Aorta (tissue), 5 donors: ENCODE results near the gene PIK3C3. TPM values are rescaled to one million over a fixed set of nuclear protein-coding genes. Genes with fewer than 3 reads are reported as not detected.
"Not testable (repeated sequence)": the region's sequence is repeated elsewhere in the genome, so short reads cannot be mapped to it uniquely, and the experiment has no call there.

Experiments
- ATAC-seq: fragments of 200-7000 bp; cut with Tn5 transposase; one replicate; pipeline ENCODE4 v1.9.1; 2022; ENCODE audit warnings: moderate library complexity; ENCODE audit not compliant: low FRiP score
- DNase-seq, 2 donors: peaks; one replicate each; pipeline ENCODE4 v3.0.0-alpha.2; 2020
- H3K27ac ChIP-seq, 2 donors: one replicate each; pipeline ENCODE4 v1.5.1; 2013; ENCODE audit warnings: low read length in 2 of 2, mild to moderate bottlenecking in 2 of 2, moderate library complexity in 2 of 2, control low read depth in 1 of 2, inconsistent platforms in 1 of 2, low read depth in 1 of 2
- H3K27me3 ChIP-seq, 2 donors: one replicate each; pipeline ENCODE4 v1.6.1; 2013; ENCODE audit warnings: control low read depth in 1 of 2, low read length in 1 of 2, mild to moderate bottlenecking in 1 of 2, moderate library complexity in 1 of 2; ENCODE audit not compliant: insufficient read depth in 2 of 2, control insufficient read depth in 1 of 2
- H3K36me3 ChIP-seq, 2 donors: one replicate each; pipeline ENCODE4 v1.6.1; 2013; ENCODE audit warnings: control low read depth in 1 of 2, low read length in 1 of 2, mild to moderate bottlenecking in 1 of 2; ENCODE audit not compliant: insufficient read depth in 2 of 2, control insufficient read depth in 1 of 2
- H3K4me1 ChIP-seq, 2 donors: one replicate each; pipeline ENCODE4 v1.6.1; 2013; ENCODE audit warnings: low read length in 2 of 2, control low read depth in 1 of 2, mild to moderate bottlenecking in 1 of 2, moderate library complexity in 1 of 2; ENCODE audit not compliant: insufficient read depth in 2 of 2, control insufficient read depth in 1 of 2
- H3K4me3 ChIP-seq, 2 donors: one replicate each; pipeline ENCODE4 v1.5.1; 2013; ENCODE audit warnings: low read length in 2 of 2, control low read depth in 1 of 2, mild to moderate bottlenecking in 1 of 2
- H3K9me3 ChIP-seq: one replicate; pipeline ENCODE4 v1.6.1; 2013; ENCODE audit warnings: mild to moderate bottlenecking, low read length; ENCODE audit not compliant: control insufficient read depth
- WGBS, 2 donors: extraction: QIAGEN DNeasy Blood & Tissue Kit; methylation state at CpG; one replicate each; pipeline ENCODE4 v1.1.7; 2013; 5-methylcytosine and 5-hydroxymethylcytosine counted together
- intact Hi-C, 2 donors: fragments of 100-400 bp; cut with DNase I; formaldehyde crosslinking; loops; one replicate each; pipeline versions ENCODE4 v1.14.2 to v1.15.0; 2022
- polyA plus RNA-seq, 2 donors: library from polyadenylated mRNA; stranded (reverse); fragments of 200-250 nt; gene quantifications; one replicate each; pipeline ENCODE4 v1.2.3, GENCODE V29; 2013
- total RNA-seq, 2 donors: library from RNA; stranded (reverse); fragmentation: NEBNext Ultra II Directional; extraction: Animal tissue kit (Norgen Biotek cat#: 25700); gene quantifications; one replicate each; pipeline ENCODE4 v1.2.1, GENCODE V29; 2021
- donor health status: healthy with polysubstance abuse.
- donor health status: Bipolar disorder and iron deficiency.
- donor health status: DM: no; HTN: no; CAD: no.
- donor health status: DM: no; HTN: no; CAD: no.
- donor health status: DM: yes; HTN: yes; CAD: no.

The PIK3C3 gene
- total and polyA plus RNA-seq, 4 donors, result 20.0 to 63.9 (median 49.5) TPM

DNA sequence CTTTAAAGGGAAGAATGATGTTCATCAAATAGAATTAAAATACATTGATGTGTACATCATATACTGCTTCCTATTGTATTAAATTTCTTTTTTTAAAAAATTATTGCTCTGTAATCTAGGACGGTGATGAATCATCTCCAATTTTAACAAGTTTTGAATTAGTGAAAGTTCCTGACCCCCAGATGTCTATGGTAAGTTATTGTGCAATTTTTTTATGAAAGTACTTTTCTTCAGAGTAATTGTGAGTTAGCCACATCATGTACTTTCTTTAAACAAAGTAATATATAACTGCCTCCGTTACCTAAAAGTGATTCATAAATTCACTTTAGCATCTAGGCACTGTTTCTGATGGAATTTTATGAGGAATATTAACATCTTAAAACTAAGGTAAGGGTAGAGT, 38.1 kb downstream of the PIK3C3 start:
- no peaks in the 10 kb centered on the region for H3K4me1 ChIP-seq
- H3K36me3 ChIP-seq, result peaks cover 1 to 3% of the 10 kb centered on the region in 2 donors
- DNase-seq (no peak), ATAC-seq (no peak)
- H3K27ac ChIP-seq, result no peak overlapping the region
- no peaks in the 10 kb centered on the region for H3K9me3 ChIP-seq
- 90 to 94% methylated on average over 2 of the region's 2 CpGs for WGBS, 2 donors
- intact Hi-C loops, result no loop called here
- no peaks in the 10 kb centered on the region for H3K27me3 ChIP-seq
- H3K4me3 ChIP-seq, result no peak overlapping the region

DNA sequence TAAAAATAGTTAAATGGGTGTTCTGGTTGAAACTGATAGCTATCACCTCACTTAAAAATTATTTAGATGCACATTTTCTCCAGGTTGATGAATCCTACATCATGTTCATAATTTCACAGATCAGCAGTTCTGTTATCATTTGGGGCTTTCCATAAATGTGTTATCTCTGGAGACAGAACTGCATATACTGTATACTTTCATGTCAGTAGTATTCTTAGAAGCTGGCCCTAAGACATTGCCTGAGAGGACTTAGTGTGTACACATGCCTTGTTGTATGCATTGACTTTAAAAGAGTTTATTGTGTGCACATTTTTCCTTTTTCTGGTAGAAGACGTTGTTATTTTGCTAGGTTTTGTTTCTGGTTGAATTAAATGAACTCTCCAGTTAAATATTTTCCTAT, 41.0 kb downstream of the PIK3C3 start:
- ATAC-seq (no peak), DNase-seq (no peak)
- H3K27me3 ChIP-seq, result no peaks in the 10 kb centered on the region
- H3K4me1 ChIP-seq, result no peaks in the 10 kb centered on the region
- intact Hi-C loops, result no loop called here
- 90 to 91% methylated on average over 1 of the region's 1 CpG for WGBS, 2 donors
- no peak overlapping the region for H3K27ac ChIP-seq
- no peaks in the 10 kb centered on the region for H3K36me3 ChIP-seq
- no peaks in the 10 kb centered on the region for H3K9me3 ChIP-seq
- H3K4me3 ChIP-seq, result no peak overlapping the region

DNA sequence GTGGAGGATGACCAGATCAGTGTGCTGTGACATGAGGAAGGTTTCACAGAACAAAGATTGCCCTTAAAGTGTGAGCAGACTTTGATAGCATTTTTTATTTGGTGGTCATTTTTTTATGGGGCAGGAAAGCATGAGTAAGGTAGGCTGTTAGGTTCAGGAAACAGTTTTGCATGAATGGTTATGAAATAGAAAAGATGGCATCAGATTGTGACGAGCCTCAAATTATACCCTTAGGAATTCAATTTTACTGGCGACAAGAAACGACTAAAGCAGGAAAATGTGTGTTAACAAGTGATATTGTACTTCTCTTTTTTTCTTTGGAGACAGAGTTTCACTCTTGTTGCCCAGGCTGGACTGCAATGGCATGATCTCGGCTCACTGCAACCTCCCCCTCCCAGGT, 44.7 kb downstream of the PIK3C3 start:
- Histone ChIP-seq H3K27ac (no peak overlapping the region), H3K4me3 (no peak overlapping the region), H3K4me1 (no peaks in the 10 kb centered on the region), H3K9me3 (no peaks in the 10 kb centered on the region), H3K27me3 (no peaks in the 10 kb centered on the region), H3K36me3 (peaks cover 0 to 1% of the 10 kb centered on the region in 2 donors)
- ATAC-seq (no peak), DNase-seq (no peak)
- 93 to 97% methylated on average over 4 of the region's 4 CpGs for WGBS, 2 donors
- intact Hi-C loops, result no loop called here

DNA sequence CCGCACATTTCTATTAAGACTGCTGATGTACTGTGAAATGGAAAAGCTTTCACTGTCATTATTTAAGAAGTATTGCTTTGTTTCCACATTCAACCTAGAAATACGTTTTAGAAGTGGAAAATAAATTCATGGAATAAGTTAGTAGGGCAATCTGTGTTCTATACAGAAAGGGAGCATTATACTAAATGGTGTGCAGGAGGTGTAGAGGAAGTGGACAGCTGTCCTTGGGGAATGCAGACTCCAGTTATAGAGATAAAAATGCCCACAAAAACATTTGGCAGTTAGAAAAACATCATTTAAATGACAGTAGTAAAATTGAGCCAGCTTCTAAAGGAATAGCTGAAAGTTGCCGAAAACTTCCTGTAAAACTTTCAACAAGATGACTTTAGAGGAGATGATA, 46.8 kb downstream of the PIK3C3 start:
- no peaks in the 10 kb centered on the region for H3K27me3 ChIP-seq
- no peak for ATAC-seq
- peaks cover 0 to 5% of the 10 kb centered on the region in 2 donors for H3K36me3 ChIP-seq
- 55 to 66% methylated on average over 3 of the region's 3 CpGs for WGBS, 2 donors
- H3K9me3 ChIP-seq, result no peaks in the 10 kb centered on the region
- intact Hi-C loops, result no loop called here
- peak overlapping the region in 1 of 2 donors; percentile 22 for H3K27ac ChIP-seq
- H3K4me1 ChIP-seq, result no peaks in the 10 kb centered on the region
- H3K4me3 ChIP-seq, result no peak overlapping the region
- DNase-seq, result no peak

DNA sequence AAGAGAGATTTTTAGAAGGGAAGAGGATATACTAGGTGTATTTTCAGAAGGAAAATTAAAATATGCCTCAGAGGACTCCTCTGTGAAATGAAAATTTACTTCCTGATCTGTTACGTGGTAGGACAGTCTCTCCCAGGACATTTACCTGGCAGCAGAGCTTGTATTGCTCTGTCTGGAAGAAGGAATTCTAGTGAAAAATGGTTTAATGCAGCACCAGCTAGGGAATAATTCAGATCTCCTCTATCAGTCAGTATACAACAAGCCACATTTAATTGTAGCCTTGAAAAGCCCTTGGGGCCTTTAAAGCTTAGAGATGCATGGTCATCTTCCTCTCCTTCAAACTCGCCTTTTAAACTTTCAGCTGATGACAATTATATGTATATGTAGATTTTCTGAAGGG, 49.6 kb downstream of the PIK3C3 start:
- Histone ChIP-seq H3K9me3 (no peaks in the 10 kb centered on the region), H3K27ac (no peak overlapping the region), H3K27me3 (no peaks in the 10 kb centered on the region), H3K4me1 (no peaks in the 10 kb centered on the region), H3K36me3 (peaks cover 0 to 5% of the 10 kb centered on the region in 2 donors), H3K4me3 (no peak overlapping the region)
- WGBS, 2 donors, result 92% methylated on average over 2 of the region's 2 CpGs
- ATAC-seq, result no peak
- intact Hi-C loops, result no loop called here
- no peak for DNase-seq

DNA sequence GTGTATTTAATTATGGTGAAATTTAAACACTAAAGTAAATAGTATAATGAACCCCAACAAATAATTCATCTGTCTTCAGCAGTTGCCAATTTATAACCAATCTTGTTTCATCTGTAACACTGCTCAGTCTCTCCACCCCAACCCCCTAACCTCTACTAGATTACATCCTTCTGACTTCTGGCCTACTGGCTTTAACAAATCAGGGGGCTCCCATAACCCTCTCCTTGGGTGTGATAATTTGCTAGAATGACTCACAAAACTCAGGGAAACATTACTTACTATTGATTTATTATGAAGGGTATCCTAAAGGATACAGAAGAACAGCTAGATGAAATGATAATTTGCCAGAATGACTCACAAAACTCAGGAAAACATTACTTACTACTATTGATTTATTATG, 50.7 kb downstream of the PIK3C3 start:
- no peaks in the 10 kb centered on the region for H3K27me3 ChIP-seq
- no peaks in the 10 kb centered on the region for H3K9me3 ChIP-seq
- no peak overlapping the region for H3K4me3 ChIP-seq
- ATAC-seq (no peak), DNase-seq (no peak)
- intact Hi-C loops, result no loop called here
- peaks cover 0 to 5% of the 10 kb centered on the region in 2 donors for H3K36me3 ChIP-seq
- H3K4me1 ChIP-seq, result no peaks in the 10 kb centered on the region
- H3K27ac ChIP-seq, result no peak overlapping the region

DNA sequence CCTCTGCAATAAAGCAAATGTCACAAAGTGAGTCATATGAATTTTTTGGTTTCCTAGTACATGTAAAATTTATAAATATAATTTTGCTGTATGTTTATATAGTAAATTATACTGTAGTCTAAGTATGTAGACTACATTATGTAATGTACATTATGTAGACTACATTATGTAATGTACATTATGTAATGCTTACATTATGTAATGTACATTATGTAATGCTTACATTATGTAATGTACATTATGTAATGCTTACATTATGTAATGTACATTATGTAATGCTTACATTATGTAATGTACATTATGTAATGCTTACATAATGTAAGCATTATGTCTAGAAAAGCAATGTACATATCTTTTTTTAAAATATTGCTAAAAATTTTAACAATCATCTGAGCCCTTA, 54.4 kb downstream of the PIK3C3 start:
- ATAC-seq, DNase-seq, H3K9me3 ChIP-seq, H3K4me1 ChIP-seq, H3K4me3 ChIP-seq, H3K36me3 ChIP-seq, H3K27ac ChIP-seq, intact Hi-C loops, H3K27me3 ChIP-seq: not testable (repeated sequence)

DNA sequence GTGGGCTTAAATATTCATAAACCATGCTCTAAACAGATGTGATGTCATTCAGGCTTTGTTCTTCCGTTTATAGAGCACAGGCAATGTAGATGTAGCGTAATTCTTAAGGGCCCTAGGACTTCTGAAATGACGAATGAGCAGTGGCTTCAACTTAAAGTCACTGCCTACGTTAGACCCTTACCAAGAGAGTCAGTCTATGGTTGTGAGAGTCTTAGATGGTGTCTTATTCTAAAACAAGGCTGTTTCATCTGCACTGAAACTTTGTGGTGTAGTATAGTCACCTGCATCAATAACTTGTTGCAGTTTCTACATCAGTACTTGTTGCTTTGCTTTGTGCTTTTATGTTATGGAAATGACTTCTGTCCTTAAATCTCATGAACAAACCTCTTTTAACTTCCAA, 56.0 kb downstream of the PIK3C3 start:
- Histone ChIP-seq H3K4me1 (no peaks in the 10 kb centered on the region), H3K27me3 (no peaks in the 10 kb centered on the region), H3K9me3 (no peaks in the 10 kb centered on the region), H3K36me3 (no peaks in the 10 kb centered on the region), H3K4me3 (no peak overlapping the region), H3K27ac (no peak overlapping the region)
- intact Hi-C loops, result no loop called here
- DNase-seq, result no peak
- WGBS, 2 donors, result 91% methylated on average over 4 of the region's 4 CpGs
- ATAC-seq, result no peak

DNA sequence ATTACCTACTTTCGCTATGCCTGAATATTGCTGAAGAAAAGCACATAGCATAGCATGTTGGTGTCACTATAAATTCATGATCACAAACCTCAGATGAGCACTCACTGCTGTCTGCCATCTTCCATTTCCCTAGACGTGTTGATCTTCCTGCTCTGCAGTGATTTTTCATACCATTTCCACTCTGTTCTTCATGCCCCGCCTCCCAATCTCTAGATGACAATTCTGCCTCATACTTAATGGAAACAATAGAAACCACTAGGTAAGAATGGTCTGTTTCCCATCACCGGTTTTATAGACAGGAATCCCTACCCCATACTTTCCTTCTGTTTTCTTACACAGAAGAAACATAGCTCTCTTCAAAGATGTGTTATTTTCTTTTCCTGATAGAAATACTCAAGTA, 63.8 kb downstream of the PIK3C3 start:
- Histone ChIP-seq H3K4me1 (no peaks in the 10 kb centered on the region), H3K36me3 (no peaks in the 10 kb centered on the region), H3K27ac (no peak overlapping the region), H3K27me3 (no peaks in the 10 kb centered on the region), H3K4me3 (no peak overlapping the region), H3K9me3 (no peaks in the 10 kb centered on the region)
- ATAC-seq (no peak), DNase-seq (no peak)
- intact Hi-C loops, result no loop called here
- WGBS, 2 donors, result 86 to 89% methylated on average over 4 of the region's 4 CpGs
